Spinal cord (tissue), 10 donors: ENCODE measurements around the gene USP16. TPM values are rescaled to one million over a fixed set of nuclear protein-coding genes. Genes with fewer than 3 reads are reported as not detected.
"Not testable (repeated sequence)": the region's sequence is repeated elsewhere in the genome, so short reads cannot be mapped to it uniquely, and the experiment has no call there.

Experiments used
- DNase-seq, 6 donors: peaks; one replicate each; pipeline versions ENCODE4 v3.0.0 to v3.0.0-alpha.2; 2013 to 2015; ENCODE audit warnings: low spot score in 6 of 6, low read depth in 4 of 6
- H3K27ac ChIP-seq: one replicate; pipeline ENCODE4 v1.5.1; 2013; ENCODE audit warnings: low read depth, low read length, control low read depth
- H3K27me3 ChIP-seq: one replicate; pipeline ENCODE4 v1.6.1; 2013; ENCODE audit warnings: low read length; ENCODE audit not compliant: control insufficient read depth, insufficient read depth
- H3K36me3 ChIP-seq: one replicate; pipeline ENCODE4 v1.6.1; 2013; ENCODE audit warnings: low read length; ENCODE audit not compliant: control insufficient read depth, insufficient read depth
- H3K4me1 ChIP-seq: one replicate; pipeline ENCODE4 v1.6.1; 2013; ENCODE audit warnings: low read length; ENCODE audit not compliant: control insufficient read depth, insufficient read depth
- H3K4me3 ChIP-seq: one replicate; pipeline ENCODE4 v1.5.1; 2013; ENCODE audit warnings: low read depth, low read length, control low read depth
- H3K9me3 ChIP-seq: one replicate; pipeline ENCODE4 v1.6.1; 2013; ENCODE audit warnings: low read length; ENCODE audit not compliant: control insufficient read depth, insufficient read depth
- WGBS: methylation state at CpG from one replicate; pipeline ENCODE4 v1.1.5; 2013; ENCODE audit warnings: missing lambda C conversion rate; ENCODE audit not compliant: insufficient coverage; 5-methylcytosine and 5-hydroxymethylcytosine counted together
- polyA plus RNA-seq, 2 donors: library from polyadenylated mRNA; unstranded; fragments of 120-200 nt; gene quantifications; one replicate each; pipeline ENCODE4 v1.2.1, GENCODE V29; 2013; ENCODE audit not compliant: insufficient read length in 2 of 2
- total RNA-seq, 2 donors: library from RNA; depleted of rRNA in 1 of 2; stranded (reverse); fragments of 120-200 nt in 1 of 2; fragments of >200 nt in 1 of 2; gene quantifications; one replicate each; pipeline versions ENCODE4 v1.2.3 to v1.2.4, GENCODE V29; 2013 to 2014
- donor health status: healthy.

The USP16 gene
- total and polyA plus RNA-seq, 4 donors = 41.4 to 52.2 (median 49.0) TPM

DNA sequence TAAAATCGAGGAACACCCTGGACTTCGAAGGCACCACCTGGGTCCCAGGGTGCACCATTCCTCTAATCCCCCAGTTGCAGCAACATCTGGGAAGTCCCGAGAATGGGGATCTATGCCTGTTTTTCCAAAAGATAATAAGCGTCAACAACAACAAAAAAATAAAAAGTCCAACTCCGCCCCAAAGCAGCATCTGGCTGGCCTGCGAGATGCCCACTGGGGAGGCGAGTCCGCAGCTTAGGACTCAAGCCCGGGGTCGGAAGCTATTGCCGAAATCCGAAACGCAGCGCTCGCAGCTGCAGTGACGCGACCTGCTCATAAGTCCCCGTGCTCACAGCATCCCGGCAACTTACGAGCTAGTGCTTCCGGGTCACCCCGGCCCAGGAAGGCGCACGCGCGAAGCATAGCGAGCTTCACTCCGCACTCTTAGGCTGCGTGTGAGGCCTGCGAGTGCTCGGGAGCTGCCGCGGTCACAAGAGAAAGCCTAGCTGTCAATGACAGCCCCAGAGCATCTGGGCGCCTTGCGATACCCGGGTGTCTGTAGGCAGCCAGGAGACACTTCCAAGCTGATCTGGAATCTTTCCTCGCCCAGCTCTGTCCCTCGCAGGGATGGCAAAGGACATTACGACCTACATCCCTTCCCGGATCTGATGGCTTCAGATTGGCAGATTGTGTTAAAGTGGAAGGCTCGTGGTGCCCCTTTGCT, 21.9 kb upstream of the USP16 start:
- Histone ChIP-seq H3K9me3 (no peaks in the 10 kb centered on the region), H3K4me1 (peaks cover 8% of the 10 kb centered on the region), H3K36me3 (no peaks in the 10 kb centered on the region), H3K27me3 (no peaks in the 10 kb centered on the region), H3K4me3 (peak overlapping the region; percentile 92), H3K27ac (peak overlapping the region; percentile 97)
- 0% methylated on average over 41 of the region's 41 CpGs for WGBS
- DNase-seq = peak; percentile 91 to 99 (median 94)

DNA sequence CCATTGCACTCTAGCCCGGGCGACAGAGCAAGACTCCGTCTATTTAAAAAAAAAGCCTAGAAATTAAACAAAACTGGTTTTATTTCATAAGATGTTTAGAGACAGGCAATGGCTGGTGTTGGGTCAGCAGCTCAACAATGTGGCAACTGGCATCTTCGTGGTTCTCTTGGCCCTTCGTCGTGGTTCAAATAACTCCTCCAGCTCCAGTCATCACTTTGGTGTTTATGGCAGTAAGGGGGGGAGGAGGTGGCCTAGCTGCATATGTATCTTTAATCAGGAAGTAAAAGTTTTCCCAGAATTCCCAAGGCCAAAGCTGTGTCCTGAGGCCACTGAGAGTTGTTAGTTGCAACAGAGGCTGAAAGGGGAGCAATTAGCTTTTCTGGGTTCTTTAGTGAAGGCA, 18.8 kb upstream of the USP16 start:
- no peaks in the 10 kb centered on the region for H3K9me3 ChIP-seq
- H3K4me3 ChIP-seq = no peak overlapping the region
- H3K27me3 ChIP-seq = no peaks in the 10 kb centered on the region
- no peak for DNase-seq
- H3K4me1 ChIP-seq = peaks cover 8% of the 10 kb centered on the region
- H3K36me3 ChIP-seq = no peaks in the 10 kb centered on the region
- WGBS = no CpG with 5 or more reads among the region's 6 CpGs
- H3K27ac ChIP-seq = no peak overlapping the region

DNA sequence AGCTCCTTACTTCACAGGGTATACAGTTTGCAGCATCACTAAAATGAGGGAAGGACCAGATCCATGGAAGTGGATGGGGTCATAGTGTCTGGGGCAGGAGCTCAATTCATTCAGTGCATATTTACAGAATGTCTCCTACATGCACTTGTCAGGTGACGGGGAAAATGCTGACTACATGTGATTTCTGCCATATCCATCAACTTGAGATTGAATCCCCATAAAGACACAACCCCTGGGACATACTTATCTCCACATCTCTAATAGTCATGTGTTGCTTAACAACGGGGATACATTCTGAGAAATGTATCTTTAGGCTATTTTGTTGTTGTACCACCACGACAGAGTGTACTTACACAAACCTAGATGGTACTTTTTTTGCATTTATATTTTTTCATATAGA, 17.3 kb upstream of the USP16 start:
- no peak overlapping the region for H3K27ac ChIP-seq
- no peak overlapping the region for H3K4me3 ChIP-seq
- no peaks in the 10 kb centered on the region for H3K36me3 ChIP-seq
- H3K4me1 ChIP-seq = peaks cover 8% of the 10 kb centered on the region
- no peaks in the 10 kb centered on the region for H3K9me3 ChIP-seq
- WGBS = 100% methylated on average over 1 of the region's 3 CpGs
- no peak for DNase-seq
- H3K27me3 ChIP-seq = no peaks in the 10 kb centered on the region

DNA sequence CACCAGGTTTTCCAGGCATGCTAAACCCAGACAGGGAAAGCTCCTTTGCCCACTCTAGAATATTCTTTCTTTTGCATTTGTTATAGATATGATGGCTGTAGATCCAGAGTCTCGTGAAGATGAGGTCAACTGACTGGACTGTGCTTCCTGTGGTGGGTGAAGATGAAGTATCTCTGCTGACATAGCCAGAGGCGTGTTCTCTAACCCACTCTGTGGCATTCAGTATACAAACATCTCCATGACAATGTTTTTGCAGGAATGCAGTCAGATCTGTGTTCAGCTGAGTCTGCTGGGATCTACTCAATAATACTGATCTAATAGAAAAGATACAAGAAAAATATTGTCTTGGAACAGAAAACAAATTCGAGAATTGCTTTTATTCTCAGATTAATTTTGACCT, 16.7 kb upstream of the USP16 start:
- H3K36me3 ChIP-seq = no peaks in the 10 kb centered on the region
- peaks cover 4% of the 10 kb centered on the region for H3K4me1 ChIP-seq
- no peak overlapping the region for H3K27ac ChIP-seq
- no peak for DNase-seq
- no CpG with 5 or more reads among the region's 3 CpGs for WGBS
- H3K4me3 ChIP-seq = no peak overlapping the region
- no peaks in the 10 kb centered on the region for H3K9me3 ChIP-seq
- no peaks in the 10 kb centered on the region for H3K27me3 ChIP-seq

DNA sequence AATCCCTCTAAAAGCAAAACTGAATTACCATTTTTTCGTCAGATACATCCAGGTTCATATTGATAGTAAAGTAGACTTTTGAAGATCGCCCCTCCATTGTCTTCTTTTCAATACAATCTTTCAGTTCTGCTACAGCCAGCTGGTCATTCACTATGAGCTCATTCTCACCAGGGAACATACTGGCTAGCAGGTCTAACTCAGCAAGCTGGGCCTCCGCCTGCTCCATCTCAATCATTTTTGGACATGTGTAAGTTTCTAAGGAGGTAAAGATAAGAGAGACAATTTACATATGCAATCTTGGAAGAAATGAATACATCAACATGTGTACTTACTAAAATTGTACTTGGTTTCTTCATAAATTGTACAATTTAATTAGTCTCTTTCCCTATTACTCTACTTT, 16.1 kb upstream of the USP16 start:
- no peaks in the 10 kb centered on the region for H3K9me3 ChIP-seq
- no peak for DNase-seq
- H3K27ac ChIP-seq = no peak overlapping the region
- no peaks in the 10 kb centered on the region for H3K27me3 ChIP-seq
- H3K4me1 ChIP-seq = peaks cover 1% of the 10 kb centered on the region
- WGBS = no CpG with 5 or more reads among the region's 3 CpGs
- no peaks in the 10 kb centered on the region for H3K36me3 ChIP-seq
- no peak overlapping the region for H3K4me3 ChIP-seq

DNA sequence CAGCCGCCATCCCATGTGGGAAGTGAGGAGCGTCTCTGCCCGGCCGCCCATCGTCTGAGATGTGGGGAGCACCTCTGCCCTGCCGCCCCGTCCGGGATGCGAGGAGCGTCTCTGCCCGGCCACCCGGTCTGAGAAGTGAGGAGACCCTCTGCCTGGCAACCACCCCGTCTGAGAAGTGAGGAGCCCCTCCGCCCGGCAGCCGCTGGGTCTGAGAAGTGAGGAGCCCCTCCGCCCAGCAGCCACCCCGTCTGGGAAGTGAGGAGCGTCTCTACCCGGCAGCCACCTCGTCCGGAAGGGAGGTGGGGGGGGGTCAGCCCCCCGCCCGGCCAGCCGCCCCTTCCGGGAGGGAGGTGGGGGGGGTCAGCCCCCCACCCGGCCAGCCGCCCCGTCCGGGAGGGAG, 13.2 kb upstream of the USP16 start:
- DNase-seq, H3K4me1 ChIP-seq, H3K27ac ChIP-seq, H3K36me3 ChIP-seq, H3K9me3 ChIP-seq, H3K27me3 ChIP-seq, H3K4me3 ChIP-seq: not testable (repeated sequence)
- WGBS = 89% methylated on average over 7 of the region's 30 CpGs

DNA sequence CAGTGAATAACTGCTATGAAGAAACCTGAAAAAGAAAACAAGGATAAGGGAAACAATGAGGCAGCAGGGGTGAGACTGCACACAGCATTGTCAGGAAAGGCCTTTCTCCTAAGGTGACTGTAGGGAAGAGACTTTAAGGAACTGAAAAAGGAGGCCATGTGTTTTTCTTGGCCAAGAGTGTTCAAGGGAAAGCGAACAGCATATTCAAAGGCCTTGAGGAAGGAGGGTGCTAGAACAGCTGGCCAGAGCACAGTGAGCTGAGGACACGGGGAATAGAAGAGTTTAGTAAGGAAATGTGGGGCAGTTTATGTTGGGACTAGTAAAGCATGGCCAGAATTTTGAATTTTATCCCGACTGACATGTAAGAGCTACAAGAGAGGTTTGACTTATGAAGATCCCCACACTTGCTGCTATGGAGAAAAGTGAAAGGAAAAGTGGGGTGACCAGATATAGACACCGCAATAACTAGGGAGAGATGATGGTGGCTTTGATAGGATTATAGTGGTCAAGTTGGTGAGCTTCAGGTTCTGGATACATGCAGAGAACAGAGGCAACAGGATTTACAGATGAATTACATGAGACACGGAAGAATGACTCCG, 6.7 kb upstream of the USP16 start:
- WGBS = 91% methylated on average over 6 of the region's 6 CpGs
- no peak for DNase-seq
- no peaks in the 10 kb centered on the region for H3K9me3 ChIP-seq
- H3K27me3 ChIP-seq = no peaks in the 10 kb centered on the region
- H3K4me3 ChIP-seq = no peak overlapping the region
- peaks cover 12% of the 10 kb centered on the region for H3K4me1 ChIP-seq
- no peak overlapping the region for H3K27ac ChIP-seq
- no peaks in the 10 kb centered on the region for H3K36me3 ChIP-seq

DNA sequence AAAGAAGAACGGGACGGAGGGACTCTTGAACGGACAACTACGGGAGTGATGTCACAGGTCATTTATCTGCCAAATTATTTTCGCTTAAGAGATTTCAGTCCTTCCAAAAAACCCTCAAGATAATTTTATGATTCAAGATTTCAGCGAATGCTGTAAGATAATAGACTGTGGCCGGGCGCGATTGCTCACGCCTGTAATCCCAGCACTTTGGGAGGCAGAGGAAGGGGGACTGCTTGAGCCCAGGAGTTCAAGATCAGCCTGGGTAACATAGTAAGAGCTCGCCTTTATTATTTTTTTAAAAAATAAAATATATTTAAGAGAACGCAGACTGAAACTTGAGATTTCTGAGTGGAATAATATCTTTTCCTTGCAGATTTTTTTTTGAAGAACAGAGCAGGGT, 5.9 kb upstream of the USP16 start:
- no peak for DNase-seq
- Histone ChIP-seq H3K4me1 (peaks cover 12% of the 10 kb centered on the region), H3K27me3 (no peaks in the 10 kb centered on the region), H3K9me3 (no peaks in the 10 kb centered on the region), H3K36me3 (no peaks in the 10 kb centered on the region), H3K4me3 (peak overlapping the region; percentile 93), H3K27ac (peak overlapping the region; percentile 69)
- no CpG with 5 or more reads among the region's 12 CpGs for WGBS

DNA sequence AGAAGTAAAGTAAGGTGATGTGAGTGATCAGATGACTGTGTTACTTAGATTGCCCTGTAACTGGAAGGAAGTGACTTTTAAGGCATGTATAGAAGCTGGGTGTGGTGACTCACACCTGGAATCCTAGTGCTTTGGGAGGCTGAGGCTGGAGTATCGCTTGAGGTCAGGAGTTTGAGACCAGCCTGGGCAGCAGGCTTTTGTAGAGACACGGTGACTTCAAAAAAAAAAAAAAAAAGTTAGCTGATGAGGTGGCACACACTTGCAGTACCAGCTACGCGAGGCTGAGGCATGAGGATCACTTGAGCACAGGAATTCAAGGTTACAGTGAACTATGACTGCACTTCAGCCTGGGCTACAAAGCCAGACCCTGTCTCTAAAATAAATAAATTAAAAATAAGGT, 2.3 kb upstream of the USP16 start:
- 82% methylated on average over 2 of the region's 4 CpGs for WGBS

DNA sequence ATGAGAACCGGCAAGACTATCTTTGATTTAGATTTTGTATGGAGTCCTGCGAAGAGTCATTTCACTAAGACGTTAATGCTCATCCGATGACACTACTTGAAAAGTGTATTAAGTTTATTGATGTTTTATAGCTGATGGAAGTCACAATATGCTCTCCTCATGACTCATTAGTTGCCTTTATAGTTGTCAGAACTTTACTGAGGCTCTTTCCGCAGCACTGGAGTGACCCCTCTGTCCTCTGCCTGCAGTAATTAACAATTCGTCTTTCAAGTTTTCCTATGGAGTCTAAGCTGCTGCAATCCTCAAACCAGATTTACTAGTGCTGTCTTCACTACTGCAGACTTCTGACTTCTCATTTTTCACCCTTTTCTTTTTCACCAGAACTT, 853 bp downstream of the USP16 start:
- H3K4me1 ChIP-seq = peaks cover 7% of the 10 kb centered on the region
- H3K9me3 ChIP-seq = no peaks in the 10 kb centered on the region
- no peaks in the 10 kb centered on the region for H3K27me3 ChIP-seq
- H3K4me3 ChIP-seq = peak overlapping the region; percentile 98
- WGBS = 7% methylated on average over 3 of the region's 6 CpGs
- H3K36me3 ChIP-seq = peaks cover 6% of the 10 kb centered on the region
- no peak for DNase-seq
- peak overlapping the region; percentile 100 for H3K27ac ChIP-seq

More for the DNA sequence above, 2.3 kb upstream of the USP16 start:
- Histone ChIP-seq H3K27ac (no peak overlapping the region), H3K4me1 (peaks cover 19% of the 10 kb centered on the region), H3K9me3 (no peaks in the 10 kb centered on the region), H3K36me3 (no peaks in the 10 kb centered on the region), H3K27me3 (no peaks in the 10 kb centered on the region), H3K4me3 (no peak overlapping the region)
- no peak for DNase-seq
